HepG2 (cell line): Measurements from ENCODE around the gene GLTPD2. TPM values are rescaled to one million over a fixed set of nuclear protein-coding genes. Genes with fewer than 3 reads are reported as not detected.

Experiments
- DNMT1 ChIP-seq: sonication (generic); formaldehyde crosslinking; IDR thresholded peaks from 2 replicates; pipeline ENCODE4 v1.5.1; 2020; ENCODE audit warnings: mild to moderate bottlenecking, missing genetic modification reagents
- ELF1 ChIP-seq: sonication (generic); formaldehyde crosslinking; IDR thresholded peaks from 2 replicates; pipeline ENCODE4 v1.4.0; 2020; ENCODE audit warnings: missing genetic modification reagents
- FOXA3 ChIP-seq: IDR thresholded peaks from 2 replicates; pipeline ENCODE4 v1.6.1; 2016; ENCODE audit warnings: missing genetic modification reagents, missing compliant biosample characterization
- GABPB1 ChIP-seq: IDR thresholded peaks from 2 replicates; pipeline ENCODE4 v1.6.1; 2016; ENCODE audit warnings: mild to moderate bottlenecking, missing genetic modification reagents, moderate library complexity, missing compliant biosample characterization
- GATAD1 ChIP-seq: IDR thresholded peaks from 2 replicates; pipeline ENCODE4 v1.6.1; 2016; ENCODE audit warnings: missing genetic modification reagents, missing compliant biosample characterization
- GATAD2A ChIP-seq: IDR thresholded peaks from 2 replicates; pipeline ENCODE4 v1.6.1; 2016
- HMGA1 ChIP-seq: sonication (generic); formaldehyde crosslinking; conservative IDR thresholded peaks from 2 replicates; pipeline ENCODE4 v1.4.0; 2020; ENCODE audit warnings: missing genetic modification reagents
- IRF2 ChIP-seq: IDR thresholded peaks from 2 replicates; pipeline ENCODE4 v1.6.1; 2018; ENCODE audit warnings: missing genetic modification reagents, missing compliant biosample characterization
- KMT2B ChIP-seq: IDR thresholded peaks from 2 replicates; pipeline ENCODE4 v1.6.1; 2016; ENCODE audit warnings: missing genetic modification reagents, missing compliant biosample characterization
- MNT ChIP-seq: fragments of 450-650 bp; IDR thresholded peaks from 2 replicates; pipeline ENCODE4 v1.6.1; 2016
- MXI1 ChIP-seq: IDR thresholded peaks from 3 replicates; pipeline ENCODE4 v1.6.1; 2012; ENCODE audit warnings: low read depth, low read length, inconsistent platforms, borderline replicate concordance
- NFE2L2 ChIP-seq: fragments of 150-350 bp; IDR thresholded peaks from 2 replicates; pipeline ENCODE4 v1.6.1; 2014; ENCODE audit warnings: low read length
- RFXAP ChIP-seq: sonication (generic); formaldehyde crosslinking; IDR thresholded peaks from 2 replicates; pipeline ENCODE4 v1.4.0; 2020; ENCODE audit warnings: missing genetic modification reagents, borderline replicate concordance
- SAFB2 ChIP-seq: sonication (generic); formaldehyde crosslinking; IDR thresholded peaks from 2 replicates; pipeline ENCODE4 v1.5.1; 2020; ENCODE audit warnings: missing genetic modification reagents, low read depth, mild to moderate bottlenecking, borderline replicate concordance
- SAP130 ChIP-seq: IDR thresholded peaks from 2 replicates; pipeline ENCODE4 v1.6.1; 2016; ENCODE audit warnings: low read depth
- SNAPC5 ChIP-seq: sonication (generic); formaldehyde crosslinking; IDR thresholded peaks from 2 replicates; pipeline ENCODE4 v1.8.1; 2023; ENCODE audit warnings: mild to moderate bottlenecking, missing genetic modification reagents, borderline replicate concordance
- THAP8 ChIP-seq: sonication (generic); formaldehyde crosslinking; IDR thresholded peaks from 2 replicates; pipeline ENCODE4 v1.5.1; 2020; ENCODE audit warnings: missing genetic modification reagents, mild to moderate bottlenecking, borderline replicate concordance
- ZBTB20 ChIP-seq: sonication (generic); formaldehyde crosslinking; IDR thresholded peaks from 2 replicates; pipeline ENCODE4 v1.8.1; 2023; ENCODE audit warnings: missing genetic modification reagents, low read depth, mild to moderate bottlenecking, borderline replicate concordance
- ZBTB8A ChIP-seq: sonication (generic); formaldehyde crosslinking; IDR thresholded peaks from 2 replicates; pipeline ENCODE4 v1.4.0; 2020; ENCODE audit warnings: mild to moderate bottlenecking, low read depth, missing genetic modification reagents, borderline replicate concordance
- ZNF136 ChIP-seq: sonication (generic); formaldehyde crosslinking; IDR thresholded peaks from 2 replicates; pipeline ENCODE4 v1.8.1; 2022; ENCODE audit warnings: low read depth, mild to moderate bottlenecking, moderate library complexity, missing genetic modification reagents
- ZNF17 ChIP-seq: sonication (generic); formaldehyde crosslinking; IDR thresholded peaks from 2 replicates; pipeline ENCODE4 v1.5.0; 2020; ENCODE audit warnings: mild to moderate bottlenecking, missing genetic modification reagents
- ZNF18 ChIP-seq: sonication (generic); formaldehyde crosslinking; IDR thresholded peaks from 2 replicates; pipeline ENCODE4 v1.8.0; 2022; ENCODE audit warnings: mild to moderate bottlenecking, missing genetic modification reagents; ENCODE audit not compliant: insufficient replicate concordance
- ZNF484 ChIP-seq: sonication (generic); formaldehyde crosslinking; IDR thresholded peaks from 2 replicates; pipeline ENCODE4 v1.5.1; 2020; ENCODE audit warnings: mild to moderate bottlenecking, low read depth, missing genetic modification reagents, borderline replicate concordance
- ZNF501 ChIP-seq: sonication (generic); formaldehyde crosslinking; IDR thresholded peaks from 2 replicates; pipeline ENCODE4 v1.5.1; 2020; ENCODE audit warnings: mild to moderate bottlenecking, moderate library complexity, missing genetic modification reagents
- ZNF543 ChIP-seq: sonication (generic); formaldehyde crosslinking; IDR thresholded peaks from 2 replicates; pipeline ENCODE4 v1.4.0; 2020; ENCODE audit warnings: mild to moderate bottlenecking, missing genetic modification reagents
- ZNF546 ChIP-seq: sonication (generic); formaldehyde crosslinking; conservative IDR thresholded peaks from 2 replicates; pipeline ENCODE4 v1.8.1; 2023; ENCODE audit warnings: mild to moderate bottlenecking, missing genetic modification reagents
- ZNF557 ChIP-seq: sonication (generic); formaldehyde crosslinking; IDR thresholded peaks from 2 replicates; pipeline ENCODE4 v1.4.0; 2020; ENCODE audit warnings: missing genetic modification reagents
- ZZZ3 ChIP-seq: sonication (generic); formaldehyde crosslinking; IDR thresholded peaks from 2 replicates; pipeline ENCODE4 v1.4.0; 2020; ENCODE audit warnings: missing genetic modification reagents, mild to moderate bottlenecking, borderline replicate concordance
- polyA plus RNA-seq, 8 experiments: library from polyadenylated mRNA; depleted of rRNA in 3 of 8; stranded (reverse) in 7 of 8; unstranded in 1 of 8; fragments of >200 nt; fragmentation: Illumina TruSeq in 4 of 8; extraction: Trizol in 4 of 8; gene quantifications; 2 replicates each; pipeline versions ENCODE4 v1.2.1 to v1.2.3, GENCODE V29; 2011 to 2016; ENCODE audit warnings: low read depth in 4 of 8, missing spikeins in 1 of 8, mixed read lengths in 1 of 8; ENCODE audit not compliant: insufficient read depth in 1 of 8
- total RNA-seq, 5 experiments: library from RNA; depleted of rRNA; stranded (reverse); fragments of >200 nt; fragmentation: Illumina TruSeq; extraction: Trizol; gene quantifications; 2 replicates each; pipeline ENCODE4 v1.2.3, GENCODE V29; 2016; ENCODE audit warnings: low read depth in 1 of 5

GLTPD2 gene
- total and polyA plus RNA-seq, 2 of the 13 experiments (the other 11 are each of a cell fraction or from before 2014, with no cell fraction given), result 7.5 to 12.9 TPM

GRCh38 chr17:4833941-4834680, 45.3 kb downstream of the GLTPD2 start (continued):
- TF ChIP-seq SAP130 (peak; percentile 58), GABPB1 (CRISPR knock-in tag) (peak; percentile 1; the same call in 1 of the 2 replicates), ZNF543 (CRISPR knock-in tag) (0 out of 2 replicates have a peak, but pooled peaks have one; percentile 5), RFXAP (CRISPR knock-in tag) (no peak), ZNF18 (CRISPR knock-in tag) (peak; percentile 16), ZNF136 (CRISPR knock-in tag) (no peak), SAFB2 (CRISPR knock-in tag) (peak; percentile 20; the same call in 1 of the 2 replicates), ZBTB8A (CRISPR knock-in tag) (0 out of 2 replicates have a peak, but pooled peaks have one; percentile 62), THAP8 (peak; percentile 69; the same call in 1 of the 2 replicates), NFE2L2 (no peak), DNMT1 (CRISPR knock-in tag) (0 out of 2 replicates have a peak, but pooled peaks have one; percentile 13), MXI1 (0 out of 3 replicates have a peak, but pooled peaks have one; percentile 33), ZNF17 (CRISPR knock-in tag) (no peak), IRF2 (CRISPR knock-in tag) (no peak), KMT2B (CRISPR knock-in tag) (0 out of 2 replicates have a peak, but pooled peaks have one; percentile 22), ZNF546 (0 out of 2 replicates have a peak, but pooled peaks have one; percentile 1), ZNF484 (CRISPR knock-in tag) (no peak), ZNF501 (peak; percentile 50), ZNF557 (CRISPR knock-in tag) (no peak), GATAD1 (peak; percentile 14), ZZZ3 (CRISPR knock-in tag) (0 out of 2 replicates have a peak, but pooled peaks have one; percentile 37), MNT (peak; percentile 59), SNAPC5 (no peak), ELF1 (peak; percentile 64), ZBTB20 (CRISPR knock-in tag) (peak; percentile 50; the same call in 1 of the 2 replicates), FOXA3 (CRISPR knock-in tag) (0 out of 2 replicates have a peak, but pooled peaks have one; percentile 43), GATAD2A (CRISPR knock-in tag) (0 out of 2 replicates have a peak, but pooled peaks have one; percentile 34), HMGA1 (CRISPR knock-in tag) (no peak)
